Caco-2 (cell line): Measurements from ENCODE around the gene NKAIN2. TPM values are rescaled to one million over a fixed set of nuclear protein-coding genes. Genes with fewer than 3 reads are reported as not detected.

Source experiments
- BruUV-seq: library from RNA; stranded (reverse); fragments of 400-500 nt; replicated peaks from 2 replicates; lab custom pipeline; 2021; lab: Mats Ljungman, UMichigan
- CTCF ChIA-PET: fragments of 300-600 bp; sonication (Branson Sonifier 250); formaldehyde crosslinking; loops from one replicate; lab custom pipeline; 2022; ENCODE audit warnings: antibody characterized with exemption; lab: Charles Lee
- POLR2A ChIA-PET: fragments of 300-600 bp; sonication (Branson Sonifier 250); formaldehyde crosslinking; loops from one replicate; lab custom pipeline; 2022; ENCODE audit warnings: antibody characterized with exemption; lab: Charles Lee
- DNase-seq, 2 experiments: peaks; one replicate each; pipeline versions ENCODE4 v3.0.0 to v3.0.0-alpha.2; 2020 to 2022
- H3K27me3 ChIP-seq: replicated peaks from 2 replicates; pipeline ENCODE4 v1.6.0; 2011; ENCODE audit warnings: low read length; ENCODE audit not compliant: control insufficient read depth, insufficient read depth
- H3K36me3 ChIP-seq: 2 replicates; pipeline ENCODE4 v1.5.1; 2011; ENCODE audit warnings: low read length; ENCODE audit not compliant: control insufficient read depth, insufficient read depth
- H3K4me1 ChIP-seq: fragments of 250-450 bp; sonication (Bioruptor Pico); 2 replicates; pipeline ENCODE4 v1.5.1; 2020; ENCODE audit warnings: mild to moderate bottlenecking
- H3K4me3 ChIP-seq: 2 replicates; pipeline ENCODE4 v1.5.1; 2011; ENCODE audit warnings: low read depth, mild to moderate bottlenecking, control low read depth, low read length
- H3K9me3 ChIP-seq: fragments of 250-450 bp; sonication (Bioruptor Pico); 2 replicates; pipeline ENCODE4 v1.5.1; 2020; ENCODE audit warnings: mild to moderate bottlenecking, moderate library complexity
- H3K27ac Mint-ChIP-seq: one replicate; pipeline ENCODE4 v1.8.0; 2022; ENCODE audit warnings: mixed read lengths; ENCODE audit not compliant: unreplicated experiment
- H3K27me3 Mint-ChIP-seq: one replicate; pipeline ENCODE4 v1.8.0; 2022; ENCODE audit warnings: mixed read lengths; ENCODE audit not compliant: insufficient read depth, unreplicated experiment
- H3K36me3 Mint-ChIP-seq: one replicate; pipeline ENCODE4 v1.8.0; 2022; ENCODE audit warnings: mild to moderate bottlenecking, mixed read lengths; ENCODE audit not compliant: insufficient read depth, unreplicated experiment
- H3K4me1 Mint-ChIP-seq: one replicate; pipeline ENCODE4 v1.8.0; 2022; ENCODE audit warnings: low read depth, mixed read lengths; ENCODE audit not compliant: unreplicated experiment
- H3K4me3 Mint-ChIP-seq: one replicate; pipeline ENCODE4 v1.8.0; 2022; ENCODE audit warnings: mild to moderate bottlenecking, moderate library complexity, mixed read lengths; ENCODE audit not compliant: unreplicated experiment
- H3K9me3 Mint-ChIP-seq: one replicate; pipeline ENCODE4 v1.8.0; 2022; ENCODE audit warnings: mixed read lengths; ENCODE audit not compliant: unreplicated experiment
- CTCF ChIP-seq, 2 experiments: fragments of 200-600 bp in 1 of 2; IDR thresholded peaks; 1 replicate in 1 of 2; 2 replicates in 1 of 2; pipeline versions ENCODE4 v1.5.1 to v1.8.0; 2011 to 2022; ENCODE audit warnings: antibody characterized with exemption in 1 of 2, control low read depth in 1 of 2, inconsistent platforms in 1 of 2, low read depth in 1 of 2, low read length in 1 of 2, mild to moderate bottlenecking in 1 of 2, moderate library complexity in 1 of 2; ENCODE audit not compliant: insufficient read depth in 1 of 2, severe bottlenecking in 1 of 2, unreplicated experiment in 1 of 2
- intact Hi-C: fragments of 100-400 bp; cut with micrococcal nuclease; formaldehyde crosslinking; loops from one replicate; pipeline ENCODE4 v1.10.0; 2022; ENCODE audit not compliant: unreplicated experiment
- total RNA-seq: library from RNA; stranded (reverse); gene quantifications from 2 replicates; pipeline ENCODE4 v1.2.3, GENCODE V29; 2022

NKAIN2 gene
- total RNA-seq, 1 experiment from 2014 or later: not detected

GRCh38 chr6:124795643-124796463 is 992.2 kb downstream of the NKAIN2 start:
- peak; percentile 20 to 39 for TF ChIP-seq CTCF (IDR thresholded peaks at IDR 0.05; ENCODE audit: insufficient read depth in 1 of 2, low read depth in 1 of 2, low read length in 1 of 2, severe bottlenecking in 1 of 2, unreplicated experiment in 1 of 2)
- Histone ChIP-seq H3K36me3 (no peaks in the 10 kb centered on the region), H3K4me3 (no peak overlapping the region), H3K4me1 (no peaks in the 10 kb centered on the region), H3K9me3 (no peaks in the 10 kb centered on the region), H3K27me3 (no peaks in the 10 kb centered on the region)
- Mint-ChIP-seq H3K9me3 (no peaks in the 10 kb centered on the region), H3K36me3 (no peaks in the 10 kb centered on the region), H3K27me3 (peaks cover 18% of the 10 kb centered on the region), H3K4me3 (no peak overlapping the region), H3K4me1 (no peaks in the 10 kb centered on the region), H3K27ac (no peak overlapping the region)
- BruUV-seq: no TSS peak
- ChIA-PET CTCF (no interaction called here), POLR2A (no interaction called here)
- peak in 1 of 2 experiments; percentile 6 for DNase-seq
- intact Hi-C loops: loop anchor here (1.0 kb wide), 1 partner anchor 994 kb away; no protein-coding TSS in a partner anchor

- intact Hi-C loops: loop anchor here (1.0 kb wide), 1 partner anchor 994 kb away; no protein-coding TSS in a partner anchor
- no peaks in the 10 kb centered on the region for H3K27me3 ChIP-seq
- Mint-ChIP-seq H3K9me3 (no peaks in the 10 kb centered on the region), H3K36me3 (no peaks in the 10 kb centered on the region), H3K4me1 (no peaks in the 10 kb centered on the region), H3K4me3 (no peak overlapping the region), H3K27ac (no peak overlapping the region), H3K27me3 (peaks cover 18% of the 10 kb centered on the region)
- H3K9me3 ChIP-seq: no peaks in the 10 kb centered on the region
- no peak for TF ChIP-seq CTCF (IDR thresholded peaks at IDR 0.05; ENCODE audit: insufficient read depth in 1 of 2, low read depth in 1 of 2, low read length in 1 of 2, severe bottlenecking in 1 of 2, unreplicated experiment in 1 of 2)
- no peak overlapping the region for H3K4me3 ChIP-seq
- no peaks in the 10 kb centered on the region for H3K4me1 ChIP-seq
- no peak for DNase-seq
- CTCF ChIA-PET: no interaction called here
- BruUV-seq: no TSS peak
- POLR2A ChIA-PET: no interaction called here
- no peaks in the 10 kb centered on the region for H3K36me3 ChIP-seq
These were observed 992.9 kb downstream of the NKAIN2 start for GRCh38 chr6:124796464-124796970.

GRCh38 chr6:124797224-124797623 is 993.6 kb downstream of the NKAIN2 start:
- Histone ChIP-seq H3K36me3 (no peaks in the 10 kb centered on the region), H3K4me1 (no peaks in the 10 kb centered on the region), H3K4me3 (no peak overlapping the region), H3K9me3 (no peaks in the 10 kb centered on the region), H3K27me3 (no peaks in the 10 kb centered on the region)
- Mint-ChIP-seq H3K27me3 (peaks cover 18% of the 10 kb centered on the region), H3K9me3 (no peaks in the 10 kb centered on the region), H3K4me1 (no peaks in the 10 kb centered on the region), H3K36me3 (no peaks in the 10 kb centered on the region), H3K27ac (no peak overlapping the region), H3K4me3 (no peak overlapping the region)
- no peak for DNase-seq
- no TSS peak for BruUV-seq
- POLR2A ChIA-PET: no interaction called here
- intact Hi-C loops: no loop called here
- CTCF ChIA-PET: no interaction called here
- no peak for TF ChIP-seq CTCF (IDR thresholded peaks at IDR 0.05; ENCODE audit: insufficient read depth in 1 of 2, low read depth in 1 of 2, low read length in 1 of 2, severe bottlenecking in 1 of 2, unreplicated experiment in 1 of 2)
